Smooth muscle cell (in vitro differentiated cells): Measurements from ENCODE around the gene STYXL2. TPM values are rescaled to one million over a fixed set of nuclear protein-coding genes. Genes with fewer than 3 reads are reported as not detected.

ENCODE experiments used
- DNase-seq: peaks from one replicate; lab custom pipeline; 2025; ENCODE audit not compliant: unreplicated experiment; lab: John Stamatoyannopoulos, UW
- H2AFZ ChIP-seq: fragments of 200-600 bp; sonication (generic); 2 replicates; pipeline ENCODE4 v1.6.0; 2016; ENCODE audit warnings: antibody characterized with exemption, low read depth, mild to moderate bottlenecking
- H3F3A ChIP-seq: fragments of 200-600 bp; sonication (generic); 2 replicates; pipeline ENCODE4 v1.6.0; 2017; ENCODE audit warnings: antibody characterized with exemption, low read depth
- H3K27ac ChIP-seq: fragments of 200-600 bp; sonication (generic); 2 replicates; pipeline ENCODE4 v1.5.1; 2016; ENCODE audit warnings: low read depth, mild to moderate bottlenecking
- H3K27me3 ChIP-seq: fragments of 200-600 bp; sonication (generic); 2 replicates; pipeline ENCODE4 v1.6.1; 2016; ENCODE audit warnings: low read depth, mild to moderate bottlenecking
- H3K36me3 ChIP-seq: fragments of 200-600 bp; sonication (generic); 2 replicates; pipeline ENCODE4 v1.5.1; 2016; ENCODE audit warnings: low read depth
- H3K4me1 ChIP-seq: fragments of 200-600 bp; sonication (generic); 2 replicates; pipeline ENCODE4 v1.5.1; 2016; ENCODE audit warnings: low read depth
- H3K4me2 ChIP-seq: fragments of 200-600 bp; sonication (generic); 2 replicates; pipeline ENCODE4 v1.6.0; 2016; ENCODE audit warnings: mild to moderate bottlenecking
- H3K4me3 ChIP-seq: fragments of 200-600 bp; sonication (generic); 2 replicates; pipeline ENCODE4 v1.5.1; 2016; ENCODE audit warnings: mild to moderate bottlenecking
- H3K79me2 ChIP-seq: fragments of 200-600 bp; sonication (generic); 2 replicates; pipeline ENCODE4 v1.6.0; 2016; ENCODE audit warnings: low read depth, mild to moderate bottlenecking
- H3K9ac ChIP-seq: fragments of 200-600 bp; sonication (generic); 2 replicates; pipeline ENCODE4 v1.6.0; 2016; ENCODE audit warnings: low read depth
- H3K9me3 ChIP-seq: fragments of 200-600 bp; sonication (generic); replicated peaks from 2 replicates; pipeline ENCODE4 v1.5.1; 2016; ENCODE audit warnings: low read depth
- H4K20me1 ChIP-seq: fragments of 200-600 bp; sonication (generic); 2 replicates; pipeline ENCODE4 v1.6.0; 2016; ENCODE audit warnings: low read depth
- WGBS: methylation state at CpG from one replicate; pipeline ENCODE4 v1.1.7; 2016; ENCODE audit warnings: low lambda C conversion rate; 5-methylcytosine and 5-hydroxymethylcytosine counted together
- polyA plus RNA-seq: library from polyadenylated mRNA; unstranded; fragments of >200 nt; fragmentation: Nextera tagmentation; extraction: Ambion mirVana; gene quantifications from 2 replicates; pipeline ENCODE4 v1.2.1, GENCODE V29; 2016
- total RNA-seq: library from RNA; depleted of rRNA; stranded (reverse); fragments of >200 nt; gene quantifications from 2 replicates; pipeline ENCODE4 v1.2.3, GENCODE V29; 2014
- TF ChIP-seq, protein P1 (sequence below): fragments of 200-600 bp; sonication (generic); IDR thresholded peaks from 2 replicates; pipeline ENCODE4 v1.5.1; 2017; ENCODE audit warnings: borderline replicate concordance, mild to moderate bottlenecking, antibody characterized with exemption; ENCODE audit not compliant: insufficient read depth, poor library complexity, severe bottlenecking

The STYXL2 gene
- 0.13 and 0.31 TPM in 2 replicates for total RNA-seq
- 0.74 and 2.0 TPM in 2 replicates for polyA plus RNA-seq

DNA sequence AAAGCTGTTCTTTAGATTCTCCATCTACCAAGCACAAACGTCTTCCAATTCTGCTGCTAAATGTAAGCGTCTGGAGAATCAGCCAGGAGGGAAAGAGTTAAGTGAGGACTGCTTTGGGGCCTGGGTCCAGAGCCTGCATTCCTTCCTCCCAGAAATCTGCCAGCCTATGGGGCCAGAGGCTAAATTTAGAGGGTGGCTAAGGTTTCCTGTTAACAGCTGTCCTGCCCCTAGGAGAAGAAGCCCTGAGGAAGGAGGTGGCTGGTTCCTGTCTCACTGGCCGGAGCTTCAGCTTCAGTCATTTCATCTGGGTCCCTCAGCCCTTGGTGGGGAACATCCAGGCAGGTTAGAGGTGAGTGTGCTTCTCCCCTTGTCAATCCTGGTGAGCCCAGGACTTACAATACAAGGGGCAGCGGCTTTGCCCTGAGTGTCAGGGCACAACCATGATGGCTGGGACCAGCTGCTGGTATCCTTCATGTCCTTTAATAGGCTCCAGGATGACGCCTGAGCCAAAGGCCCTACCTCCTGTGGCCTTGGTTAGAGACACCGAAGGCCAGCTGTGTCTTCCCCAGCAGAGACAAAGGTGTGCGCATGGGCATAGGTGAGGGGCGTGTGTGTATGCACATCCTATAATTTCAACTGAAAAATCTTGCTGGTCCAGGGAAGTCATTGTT is at the start of gene STYXL2:
Gene STYXL2, plus strand, starts transcription at position 230 of the 671 bp plus-strand sequence. CDS start 775 bp downstream, outside the sequence.
- H4K20me1 ChIP-seq, result no peaks in the 10 kb centered on the region
- no peaks in the 10 kb centered on the region for H3K27me3 ChIP-seq
- no peaks in the 10 kb centered on the region for H3K36me3 ChIP-seq
- no peak within 1 kb of the TSS for H3K4me3 ChIP-seq
- H3K79me2 ChIP-seq, result no peaks in the 10 kb centered on the region
- H3K27ac ChIP-seq, result no peak within 1 kb of the TSS
- H3K9me3 ChIP-seq, result no peaks in the 10 kb centered on the region
- DNase-seq, result no peak
- no peak within 1 kb of the TSS for H2AFZ ChIP-seq
- TF ChIP-seq, protein P1, sequence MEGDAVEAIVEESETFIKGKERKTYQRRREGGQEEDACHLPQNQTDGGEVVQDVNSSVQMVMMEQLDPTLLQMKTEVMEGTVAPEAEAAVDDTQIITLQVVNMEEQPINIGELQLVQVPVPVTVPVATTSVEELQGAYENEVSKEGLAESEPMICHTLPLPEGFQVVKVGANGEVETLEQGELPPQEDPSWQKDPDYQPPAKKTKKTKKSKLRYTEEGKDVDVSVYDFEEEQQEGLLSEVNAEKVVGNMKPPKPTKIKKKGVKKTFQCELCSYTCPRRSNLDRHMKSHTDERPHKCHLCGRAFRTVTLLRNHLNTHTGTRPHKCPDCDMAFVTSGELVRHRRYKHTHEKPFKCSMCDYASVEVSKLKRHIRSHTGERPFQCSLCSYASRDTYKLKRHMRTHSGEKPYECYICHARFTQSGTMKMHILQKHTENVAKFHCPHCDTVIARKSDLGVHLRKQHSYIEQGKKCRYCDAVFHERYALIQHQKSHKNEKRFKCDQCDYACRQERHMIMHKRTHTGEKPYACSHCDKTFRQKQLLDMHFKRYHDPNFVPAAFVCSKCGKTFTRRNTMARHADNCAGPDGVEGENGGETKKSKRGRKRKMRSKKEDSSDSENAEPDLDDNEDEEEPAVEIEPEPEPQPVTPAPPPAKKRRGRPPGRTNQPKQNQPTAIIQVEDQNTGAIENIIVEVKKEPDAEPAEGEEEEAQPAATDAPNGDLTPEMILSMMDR, result no peak
- peaks cover 7% of the 10 kb centered on the region for H3K4me1 ChIP-seq
- no peaks in the 10 kb centered on the region for H3F3A ChIP-seq
- no peak within 1 kb of the TSS for H3K9ac ChIP-seq
- H3K4me2 ChIP-seq, result no peak within 1 kb of the TSS
- 57% methylated on average over 8 of the region's 8 CpGs for WGBS

DNA sequence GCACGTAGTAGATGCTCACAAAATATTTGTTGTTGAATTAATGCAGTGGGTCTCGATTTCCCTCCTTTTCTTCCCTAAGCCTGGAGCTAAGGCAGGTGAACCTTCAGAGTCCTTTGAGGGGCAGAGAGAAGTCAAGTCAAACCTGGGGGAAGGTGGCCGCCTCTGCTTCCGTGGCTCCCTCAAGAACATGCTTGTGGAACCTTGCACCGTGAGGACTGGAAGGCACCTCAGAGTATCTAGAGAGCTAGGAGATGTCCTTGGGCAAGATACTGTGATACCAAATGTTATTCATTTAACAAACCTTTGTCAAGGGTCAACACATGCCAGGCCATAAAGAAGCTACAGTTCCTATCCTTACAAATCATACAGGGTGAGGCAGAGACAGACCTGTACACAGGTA is 42.0 kb upstream of the STYXL2 start:
- TF ChIP-seq, protein P1, result no peak
- H3K27me3 ChIP-seq, result peaks cover 4% of the 10 kb centered on the region
- H3K9ac ChIP-seq, result no peak overlapping the region
- WGBS, result 98% methylated on average over 5 of the region's 5 CpGs
- H3K4me2 ChIP-seq, result no peak overlapping the region
- no peak overlapping the region for H3K27ac ChIP-seq
- no peaks in the 10 kb centered on the region for H3K9me3 ChIP-seq
- H3K36me3 ChIP-seq, result no peaks in the 10 kb centered on the region
- DNase-seq, result no peak
- H4K20me1 ChIP-seq, result no peaks in the 10 kb centered on the region
- H3K4me1 ChIP-seq, result no peaks in the 10 kb centered on the region
- no peaks in the 10 kb centered on the region for H3K79me2 ChIP-seq
- H3F3A ChIP-seq, result no peaks in the 10 kb centered on the region
- no peak overlapping the region for H2AFZ ChIP-seq
- no peak overlapping the region for H3K4me3 ChIP-seq

DNA sequence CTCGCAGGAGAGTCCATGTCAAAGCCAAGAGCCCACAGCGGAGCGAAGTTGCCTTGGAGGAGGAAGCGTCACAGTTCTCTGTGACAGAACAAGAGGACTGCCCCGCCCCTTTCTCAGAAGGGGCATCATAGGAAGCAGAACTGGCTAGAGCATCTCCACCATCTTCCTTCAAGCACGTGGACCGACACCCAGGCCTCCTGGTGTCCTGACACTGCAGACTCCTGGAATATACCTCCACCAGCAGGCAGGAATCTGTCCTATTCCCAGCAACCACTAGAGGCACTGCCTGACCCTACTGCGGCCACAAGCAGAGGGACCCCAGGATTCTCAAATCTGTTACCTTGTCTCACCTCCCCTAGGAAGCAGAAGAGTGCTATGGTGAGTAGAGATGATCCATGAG is 41.5 kb upstream of the STYXL2 start:
- no peak for DNase-seq
- no peak overlapping the region for H2AFZ ChIP-seq
- H4K20me1 ChIP-seq, result no peaks in the 10 kb centered on the region
- H3K4me2 ChIP-seq, result no peak overlapping the region
- no peaks in the 10 kb centered on the region for H3K9me3 ChIP-seq
- H3K27ac ChIP-seq, result no peak overlapping the region
- no peaks in the 10 kb centered on the region for H3F3A ChIP-seq
- H3K4me3 ChIP-seq, result no peak overlapping the region
- WGBS, result 72% methylated on average over 8 of the region's 8 CpGs
- no peaks in the 10 kb centered on the region for H3K36me3 ChIP-seq
- no peaks in the 10 kb centered on the region for H3K27me3 ChIP-seq
- no peaks in the 10 kb centered on the region for H3K4me1 ChIP-seq
- no peaks in the 10 kb centered on the region for H3K79me2 ChIP-seq
- TF ChIP-seq, protein P1, result peak; percentile 41
- H3K9ac ChIP-seq, result no peak overlapping the region

DNA sequence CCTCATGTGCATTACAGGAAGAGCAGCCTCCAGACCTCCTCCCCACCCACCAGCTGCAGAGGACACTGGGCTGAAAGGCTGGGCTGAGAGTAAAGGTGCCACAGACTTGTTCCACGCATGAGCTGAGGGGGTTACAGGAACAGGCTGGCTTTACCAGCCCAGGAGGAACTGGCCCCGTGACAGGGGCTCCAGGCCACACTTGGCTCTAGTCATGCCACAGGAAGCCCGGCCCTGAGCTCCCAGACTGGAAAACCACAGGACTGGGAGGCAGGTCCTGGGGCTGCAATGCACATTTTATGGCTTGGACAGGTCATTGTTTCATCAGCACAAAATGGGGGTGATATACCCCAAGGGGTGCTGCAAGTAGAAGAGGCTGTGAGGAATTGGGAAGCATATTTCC is 39.3 kb upstream of the STYXL2 start:
- Histone ChIP-seq H4K20me1 (no peaks in the 10 kb centered on the region), H3K79me2 (no peaks in the 10 kb centered on the region), H3K27me3 (no peaks in the 10 kb centered on the region), H3K4me3 (no peak overlapping the region), H3F3A (no peaks in the 10 kb centered on the region), H3K4me1 (peaks cover 4% of the 10 kb centered on the region), H3K9ac (no peak overlapping the region), H3K36me3 (no peaks in the 10 kb centered on the region), H3K4me2 (no peak overlapping the region), H3K9me3 (no peaks in the 10 kb centered on the region), H3K27ac (no peak overlapping the region), H2AFZ (no peak overlapping the region)
- WGBS, result 75% methylated on average over 3 of the region's 3 CpGs
- DNase-seq, result no peak
- TF ChIP-seq, protein P1, result no peak
